Nephron progenitor cell (in vitro differentiated cells): ENCODE measurements around the gene SLC66A1.
A peak's percentile ranks its signal among the peaks of the same experiment; 100 is the strongest.

Experiments
- DNase-seq: peaks from one replicate; pipeline ENCODE4 v3.0.0; 2021
- H3K27ac Mint-ChIP-seq: 2 replicates; pipeline ENCODE4 v1.8.0; 2021; ENCODE audit warnings: mild to moderate bottlenecking, moderate library complexity, mixed read lengths
- H3K27me3 Mint-ChIP-seq: 2 replicates; pipeline ENCODE4 v1.8.0; 2021; ENCODE audit warnings: mild to moderate bottlenecking, low read depth, mixed read lengths; ENCODE audit not compliant: poor library complexity
- H3K36me3 Mint-ChIP-seq: 2 replicates; pipeline ENCODE4 v1.8.0; 2021; ENCODE audit warnings: low read depth, mixed read lengths
- H3K4me1 Mint-ChIP-seq: 2 replicates; pipeline ENCODE4 v1.8.0; 2021; ENCODE audit warnings: mixed read lengths
- H3K4me3 Mint-ChIP-seq: 2 replicates; pipeline ENCODE4 v1.8.0; 2021; ENCODE audit warnings: mild to moderate bottlenecking, moderate library complexity, mixed read lengths
- H3K9me3 Mint-ChIP-seq: 2 replicates; pipeline ENCODE4 v1.8.0; 2021; ENCODE audit warnings: mild to moderate bottlenecking, moderate library complexity, mixed read lengths
- CTCF ChIP-seq: fragments of 200-600 bp; sonication (generic); IDR thresholded peaks from 2 replicates; pipeline ENCODE4 v1.5.0; 2021; ENCODE audit warnings: antibody characterized with exemption

Gene SLC66A1

GRCh38 chr1:19342062-19342750 lies 30.1 kb downstream of the SLC66A1 start:
- Mint-ChIP-seq H3K27me3 (no peaks in the 10 kb centered on the region), H3K9me3 (no peaks in the 10 kb centered on the region), H3K4me3 (no peak overlapping the region), H3K36me3 (peaks cover 23% of the 10 kb centered on the region), H3K4me1 (peaks cover 33% of the 10 kb centered on the region), H3K27ac (peak overlapping the region; percentile 44)
- TF ChIP-seq CTCF = no peak
- no peak for DNase-seq

GRCh38 chr1:19342894-19343616 lies 30.9 kb downstream of the SLC66A1 start:
- Mint-ChIP-seq H3K36me3 (peaks cover 23% of the 10 kb centered on the region), H3K4me3 (no peak overlapping the region), H3K27ac (peak overlapping the region; percentile 44), H3K4me1 (peaks cover 33% of the 10 kb centered on the region), H3K9me3 (no peaks in the 10 kb centered on the region), H3K27me3 (no peaks in the 10 kb centered on the region)
- DNase-seq = no peak
- TF ChIP-seq CTCF = no peak

- Mint-ChIP-seq H3K27ac (no peak overlapping the region), H3K27me3 (no peaks in the 10 kb centered on the region), H3K9me3 (no peaks in the 10 kb centered on the region), H3K36me3 (peaks cover 23% of the 10 kb centered on the region), H3K4me3 (no peak overlapping the region), H3K4me1 (peaks cover 26% of the 10 kb centered on the region)
- DNase-seq = no peak
- TF ChIP-seq CTCF = no peak
Observed at GRCh38 chr1:19343617-19344350, 31.7 kb downstream of the SLC66A1 start.

GRCh38 chr1:19344372-19344810 lies 32.3 kb downstream of the SLC66A1 start:
- Mint-ChIP-seq H3K36me3 (peaks cover 18% of the 10 kb centered on the region), H3K27me3 (peaks cover 2% of the 10 kb centered on the region), H3K27ac (no peak overlapping the region), H3K4me1 (peaks cover 20% of the 10 kb centered on the region), H3K9me3 (no peaks in the 10 kb centered on the region), H3K4me3 (no peak overlapping the region)
- peak; percentile 79 for TF ChIP-seq CTCF
- peak; percentile 73 for DNase-seq

GRCh38 chr1:19344831-19345230 lies 32.7 kb downstream of the SLC66A1 start:
- Mint-ChIP-seq H3K9me3 (no peaks in the 10 kb centered on the region), H3K27me3 (peaks cover 2% of the 10 kb centered on the region), H3K4me1 (peaks cover 18% of the 10 kb centered on the region), H3K27ac (no peak overlapping the region), H3K36me3 (peaks cover 18% of the 10 kb centered on the region), H3K4me3 (no peak overlapping the region)
- DNase-seq = no peak
- TF ChIP-seq CTCF = no peak
